Endothelial cell of umbilical vein (primary cell): ENCODE measurements around the gene SYCP3. TPM values are rescaled to one million over a fixed set of nuclear protein-coding genes. Genes with fewer than 3 reads are reported as not detected.

Experiments used
- BruUV-seq: library from RNA; stranded (reverse); fragments of 400-500 nt; replicated peaks from 2 replicates; lab custom pipeline; 2021; lab: Mats Ljungman, UMichigan
- CTCF ChIA-PET: fragments of 300-600, 350-600 bp; sonication (Branson Sonifier 250); formaldehyde crosslinking; loops from one replicate; lab custom pipeline; 2021; ENCODE audit warnings: antibody characterized with exemption, inconsistent platforms; lab: Charles Lee
- POLR2A ChIA-PET: fragments of 300-600, 350-600 bp; sonication (Branson Sonifier 250); formaldehyde crosslinking; loops from one replicate; lab custom pipeline; 2021; ENCODE audit warnings: antibody characterized with exemption, inconsistent platforms; lab: Charles Lee
- DNase-seq: peaks from one replicate; pipeline ENCODE4 v3.0.0-alpha.2; 2011; ENCODE audit warnings: low read depth, low spot score
- FAIRE-seq: peaks from 2 replicates; lab custom pipeline; 2011; peaks lifted over from hg19 to GRCh38; lab: Jason Lieb, UNC
- H2AFZ ChIP-seq: 2 replicates; pipeline ENCODE4 v1.6.0; 2012; ENCODE audit warnings: low read depth, low read length, control low read depth, inconsistent platforms
- H3K27ac ChIP-seq: 2 replicates; pipeline ENCODE4 v1.5.1; 2011; ENCODE audit warnings: low read depth, mild to moderate bottlenecking, control low read depth, low read length, moderate library complexity; ENCODE audit not compliant: insufficient read depth
- H3K27me3 ChIP-seq, 2 experiments: 2 replicates each; pipeline versions ENCODE4 v1.6.0 to v1.6.1; 2011; ENCODE audit warnings: low read length in 2 of 2, mixed read lengths in 1 of 2; ENCODE audit not compliant: control insufficient read depth in 2 of 2, insufficient read depth in 2 of 2
- H3K36me3 ChIP-seq, 2 experiments: 2 replicates in 1 of 2; 3 replicates in 1 of 2; pipeline ENCODE4 v1.5.1; 2011; ENCODE audit warnings: low read length in 2 of 2, mild to moderate bottlenecking in 1 of 2, moderate library complexity in 1 of 2; ENCODE audit not compliant: control insufficient read depth in 2 of 2, insufficient read depth in 2 of 2; ENCODE audit errors: extremely low read depth in 1 of 2
- H3K4me1 ChIP-seq: 3 replicates; pipeline ENCODE4 v1.5.1; 2011; ENCODE audit warnings: mild to moderate bottlenecking, low read length; ENCODE audit not compliant: control insufficient read depth, insufficient read depth; ENCODE audit errors: extremely low read depth
- H3K4me2 ChIP-seq: 2 replicates; pipeline ENCODE4 v1.6.1; 2011; ENCODE audit warnings: low read length, control low read depth, mixed read lengths; ENCODE audit not compliant: insufficient read depth
- H3K4me3 ChIP-seq, 3 experiments: fragments of 200-600 bp in 1 of 3; sonication (generic), shearing (Covaris generic) in 1 of 3; replicated peaks in 1 of 3; 2 replicates each; pipeline ENCODE4 v1.5.1; 2011 to 2016; ENCODE audit warnings: control low read depth in 3 of 3, low read length in 3 of 3, mild to moderate bottlenecking in 2 of 3, inconsistent platforms in 1 of 3, low read depth in 1 of 3, moderate library complexity in 1 of 3; ENCODE audit not compliant: insufficient read depth in 1 of 3
- H3K79me2 ChIP-seq: 2 replicates; pipeline ENCODE4 v1.6.0; 2012; ENCODE audit warnings: low read length, inconsistent platforms; ENCODE audit not compliant: control insufficient read depth, insufficient read depth
- H3K9ac ChIP-seq: replicated peaks from 2 replicates; pipeline ENCODE3; 2011; ENCODE audit warnings: low read length, control low read depth; ENCODE audit not compliant: insufficient read depth; ENCODE audit errors: extremely low read depth
- H3K9me1 ChIP-seq: replicated peaks from 3 replicates; pipeline ENCODE4 v1.6.0; 2011; ENCODE audit warnings: mild to moderate bottlenecking, low read length; ENCODE audit not compliant: control insufficient read depth, insufficient read depth; ENCODE audit errors: extremely low read depth
- H3K9me3 ChIP-seq: replicated peaks from 2 replicates; pipeline ENCODE4 v1.5.1; 2012; ENCODE audit warnings: low read length, inconsistent platforms; ENCODE audit not compliant: control insufficient read depth, insufficient read depth
- H4K20me1 ChIP-seq: replicated peaks from 2 replicates; pipeline ENCODE3; 2011; ENCODE audit warnings: mild to moderate bottlenecking, low read length; ENCODE audit not compliant: control insufficient read depth, insufficient read depth; ENCODE audit errors: extremely low read depth
- CTCF ChIP-seq, 2 donors: IDR thresholded peaks; 1 replicate in 1 of 2; 2 replicates in 1 of 2; pipeline ENCODE4 v1.5.1; 2011; ENCODE audit warnings: low read length in 2 of 2, mild to moderate bottlenecking in 2 of 2, moderate library complexity in 2 of 2, control low read depth in 1 of 2, inconsistent platforms in 1 of 2, low read depth in 1 of 2; ENCODE audit not compliant: insufficient read depth in 1 of 2; ENCODE audit errors: extremely low read depth in 1 of 2
- EZH2 ChIP-seq: IDR thresholded peaks from 2 replicates; pipeline ENCODE4 v1.6.1; 2012; ENCODE audit warnings: borderline replicate concordance, low read depth, mild to moderate bottlenecking, moderate library complexity, low read length, inconsistent platforms; ENCODE audit not compliant: severe bottlenecking
- FOS ChIP-seq: IDR thresholded peaks from 2 replicates; pipeline ENCODE4 v1.6.1; 2011; ENCODE audit warnings: mild to moderate bottlenecking, low read length, moderate library complexity, borderline replicate concordance; ENCODE audit not compliant: insufficient read depth
- GATA2 ChIP-seq: IDR thresholded peaks from 2 replicates; pipeline ENCODE4 v1.7.0; 2011; ENCODE audit warnings: low read depth, mild to moderate bottlenecking, moderate library complexity, mixed read lengths, low read length; ENCODE audit not compliant: insufficient read length, insufficient read depth
- JUN ChIP-seq: IDR thresholded peaks from 2 replicates; pipeline ENCODE4 v1.6.1; 2011; ENCODE audit warnings: borderline replicate concordance, low read depth; ENCODE audit not compliant: insufficient read length, insufficient read depth
- MYC ChIP-seq: IDR thresholded peaks from one replicate; pipeline ENCODE4 v1.6.1; 2011; ENCODE audit warnings: mild to moderate bottlenecking, low read depth, low read length
- POLR2A ChIP-seq: IDR thresholded peaks from 2 replicates; pipeline ENCODE4 v1.6.1; 2012; ENCODE audit warnings: low read depth, mild to moderate bottlenecking, control low read depth, low read length
- POLR2AphosphoS5 ChIP-seq: IDR thresholded peaks from 2 replicates; pipeline ENCODE4 v1.6.1; 2012; ENCODE audit warnings: low read depth, mild to moderate bottlenecking, control low read depth, low read length, moderate library complexity; ENCODE audit not compliant: insufficient read depth
- dilution Hi-C: fragments of 300-500 bp; cut with MboI; formaldehyde crosslinking; loops from one replicate; pipeline ENCODE4 v1.15.0; 2019; ENCODE audit warnings: low sequenced_read_pairs; ENCODE audit not compliant: extremely low pct_ligation_motif_present
- intact Hi-C: fragments of 100-400 bp; cut with micrococcal nuclease; formaldehyde crosslinking; loops from one replicate; pipeline ENCODE4 v1.10.0; 2022
- polyA plus RNA-seq, 4 experiments: library from polyadenylated mRNA; depleted of rRNA in 3 of 4; stranded (reverse) in 3 of 4; unstranded in 1 of 4; fragments of >200 nt; gene quantifications; 2 replicates each; pipeline versions ENCODE4 v1.2.1 to v1.2.3, GENCODE V29; 2011 to 2012; ENCODE audit warnings: missing spikeins in 1 of 4
- total RNA-seq: library from RNA; stranded (reverse); gene quantifications from 2 replicates; pipeline ENCODE4 v1.2.3, GENCODE V29; 2021
- TF ChIP-seq, protein P1 (sequence below): IDR thresholded peaks from 2 replicates; pipeline ENCODE4 v1.6.1; 2011; ENCODE audit not compliant: insufficient read depth, insufficient read length

Gene SYCP3
- total and polyA plus RNA-seq, 2 donors (not counting 3 experiments of a cell fraction or from before 2014, with no cell fraction given), result 0.29 TPM; not detected in 1

DNA sequence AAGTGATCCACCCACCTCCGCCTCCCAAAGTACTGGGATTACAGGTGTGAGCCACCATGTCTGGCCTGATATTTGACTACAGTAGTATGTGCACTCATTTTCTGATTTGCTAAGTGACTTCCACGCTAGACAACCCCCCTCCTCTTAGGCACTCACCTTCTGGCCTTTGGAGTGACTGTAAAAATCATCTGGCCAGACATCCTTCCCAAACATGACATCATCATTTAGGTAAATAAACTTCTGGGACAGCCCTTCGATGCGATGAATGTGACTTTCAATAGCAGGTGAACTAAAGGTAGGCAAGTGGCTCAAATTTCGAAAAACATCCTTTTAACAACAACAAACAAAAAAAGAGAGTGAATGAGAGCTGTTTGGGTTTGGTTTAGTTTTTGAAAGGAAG, 30.6 kb upstream of the SYCP3 start:
- POLR2A ChIA-PET, result no interaction called here
- Histone ChIP-seq H3K36me3 (no peaks in the 10 kb centered on the region), H3K4me2 (no peak overlapping the region), H3K79me2 (no peaks in the 10 kb centered on the region), H2AFZ (no peak overlapping the region), H3K9ac (no peak overlapping the region), H3K27ac (no peak overlapping the region), H3K4me1 (no peaks in the 10 kb centered on the region), H3K9me3 (no peaks in the 10 kb centered on the region), H3K9me1 (no peaks in the 10 kb centered on the region), H3K4me3 (no peak overlapping the region), H3K27me3 (no peaks in the 10 kb centered on the region), H4K20me1 (no peaks in the 10 kb centered on the region)
- TF ChIP-seq EZH2 (no peak), FOS (no peak), GATA2 (no peak), JUN (no peak), CTCF (IDR thresholded peaks at IDR 0.05; ENCODE audit: extremely low read depth in 1 of 2, insufficient read depth in 1 of 2, low read depth in 1 of 2, low read length in 2 of 2) (no peak), MYC (no peak), POLR2A (no peak), POLR2AphosphoS5 (no peak)
- TF ChIP-seq, protein P1, sequence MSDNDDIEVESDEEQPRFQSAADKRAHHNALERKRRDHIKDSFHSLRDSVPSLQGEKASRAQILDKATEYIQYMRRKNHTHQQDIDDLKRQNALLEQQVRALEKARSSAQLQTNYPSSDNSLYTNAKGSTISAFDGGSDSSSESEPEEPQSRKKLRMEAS, result no peak
- dilution Hi-C loops, result no loop called here
- DNase-seq, result no peak
- intact Hi-C loops, result loop anchor here (10.0 kb wide), 1 partner anchor 355 kb away; the partner anchor contains the start of genes NUP37 and PARPBP
- no peak for FAIRE-seq
- no TSS peak for BruUV-seq
- CTCF ChIA-PET, result interaction anchor here (1.0 to 2.7 kb wide), 3 partner anchors 10 to 71 kb away, joined by 3 to 15 read pairs (median 4); partner anchors contain the start of gene GNPTAB
